Stimulated activated CD4-positive, alpha-beta T cell treated with anti-CD3 and anti-CD28 coated beads, Interleukin-15, amount 100 ng/mL, for 24 hours (primary cell): ENCODE results near the gene RNFT2.

ENCODE experiments used
- DNase-seq: peaks from one replicate; pipeline ENCODE4 v3.0.0-alpha.2; 2020

Gene RNFT2

GRCh38 chr12:116737774-116738657 is at the start of gene RNFT2, which contains the start of gene SPRING1:
Gene RNFT2, plus strand, starts transcription at chr12:116738315. Its CDS starts 2,183 bp downstream, at chr12:116740498.
Gene SPRING1, minus strand, starts transcription at chr12:116738069. Its CDS starts 169 bp downstream, at chr12:116737900.
- DNase-seq, result peak; percentile 99

- no peak for DNase-seq
These were observed 48.6 kb upstream of the RNFT2 start for GRCh38 chr12:116689521-116689920.

DNA sequence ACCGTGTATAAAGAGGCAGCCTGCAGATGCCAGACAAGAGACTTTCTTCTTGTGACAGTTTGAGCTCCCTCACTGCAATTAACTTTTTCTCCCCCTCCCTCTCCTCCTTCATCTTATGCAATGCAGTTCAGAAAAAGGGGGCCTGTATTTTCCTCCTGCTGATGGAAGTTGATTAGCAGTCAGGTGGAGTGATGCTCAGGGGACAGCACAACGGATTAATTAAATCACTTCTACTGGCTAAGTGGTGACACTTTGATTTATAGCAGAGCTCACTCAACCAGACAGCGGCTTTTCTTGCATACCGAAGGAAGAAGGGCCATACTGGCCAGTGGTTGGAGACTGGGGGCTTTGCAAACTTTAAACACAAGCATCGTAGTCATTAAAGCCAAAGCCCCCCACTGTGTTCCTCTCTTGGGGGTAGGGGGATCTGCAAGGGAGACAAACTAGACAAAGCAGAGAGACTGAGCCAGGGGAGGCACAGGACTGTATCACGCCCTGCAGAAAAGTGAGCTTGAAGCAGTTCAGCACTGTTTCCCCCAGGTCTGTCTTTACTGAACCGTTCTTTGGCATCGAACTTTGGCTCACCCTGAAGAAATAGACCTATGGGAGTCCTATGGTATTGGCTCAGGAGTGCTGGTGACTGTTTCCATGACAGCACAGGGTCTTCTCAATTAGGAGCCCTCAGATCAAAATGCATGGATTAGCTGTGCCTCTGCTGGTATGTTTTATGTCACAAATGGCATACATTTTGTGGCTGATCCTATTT is 48.0 kb upstream of the RNFT2 start:
- DNase-seq, result no peak

DNA sequence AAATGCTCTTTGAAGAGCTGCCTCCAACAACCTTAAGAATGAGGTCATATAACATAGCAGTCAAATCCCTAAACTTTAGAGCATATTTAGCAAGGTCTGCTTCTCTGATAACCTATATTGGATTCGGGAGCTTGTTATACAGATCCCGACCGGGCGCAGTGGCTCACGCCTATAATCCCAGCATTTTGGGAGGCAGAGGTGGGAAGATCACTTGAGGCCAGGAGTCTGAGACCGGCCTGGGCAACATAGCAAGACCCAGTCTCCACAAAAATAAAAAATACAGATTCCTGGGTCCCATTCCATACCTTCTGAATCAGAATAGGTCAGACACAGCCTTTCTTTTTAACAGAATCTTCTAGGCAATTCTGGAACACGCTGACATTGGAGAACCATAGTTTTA is 46.9 kb upstream of the RNFT2 start:
- no peak for DNase-seq

DNA sequence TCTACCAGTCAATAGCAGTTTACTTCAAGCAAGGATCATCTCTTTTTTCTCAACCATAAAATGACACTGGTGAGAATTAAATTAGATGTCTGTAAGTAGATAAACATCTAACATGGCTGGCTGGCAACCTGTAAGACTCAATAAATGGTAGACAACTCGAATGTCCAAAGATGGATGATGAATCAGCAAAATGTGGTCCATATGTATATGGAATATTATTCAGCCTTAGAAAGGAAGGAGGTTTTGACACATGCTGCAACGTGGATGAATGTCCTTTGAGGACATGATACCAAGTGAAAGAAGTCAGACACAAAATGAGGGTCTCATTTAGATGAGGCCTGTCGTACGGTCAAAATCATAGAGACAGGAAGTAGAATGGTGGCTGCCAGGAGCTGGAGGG is 46.5 kb upstream of the RNFT2 start:
- DNase-seq, result no peak

DNA sequence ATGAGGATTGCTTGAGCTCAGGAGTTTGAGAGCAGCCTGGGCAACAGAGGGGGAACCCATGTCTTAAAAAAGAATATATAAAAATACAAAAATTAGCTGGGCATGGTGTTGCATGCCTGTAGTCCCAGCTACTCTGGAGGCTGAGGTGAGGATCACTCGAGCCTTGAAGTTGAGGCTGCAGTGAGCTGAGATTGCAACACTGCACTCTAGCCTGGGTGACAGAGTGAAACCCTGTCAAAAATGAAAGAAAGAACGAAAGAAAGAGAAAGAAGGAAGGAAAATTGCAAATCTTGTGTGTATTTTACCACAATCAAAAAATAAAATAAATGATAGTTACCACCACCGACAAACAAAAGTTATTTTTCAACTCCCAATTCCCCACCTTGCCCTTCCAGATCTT is 45.5 kb upstream of the RNFT2 start:
- no peak for DNase-seq

DNA sequence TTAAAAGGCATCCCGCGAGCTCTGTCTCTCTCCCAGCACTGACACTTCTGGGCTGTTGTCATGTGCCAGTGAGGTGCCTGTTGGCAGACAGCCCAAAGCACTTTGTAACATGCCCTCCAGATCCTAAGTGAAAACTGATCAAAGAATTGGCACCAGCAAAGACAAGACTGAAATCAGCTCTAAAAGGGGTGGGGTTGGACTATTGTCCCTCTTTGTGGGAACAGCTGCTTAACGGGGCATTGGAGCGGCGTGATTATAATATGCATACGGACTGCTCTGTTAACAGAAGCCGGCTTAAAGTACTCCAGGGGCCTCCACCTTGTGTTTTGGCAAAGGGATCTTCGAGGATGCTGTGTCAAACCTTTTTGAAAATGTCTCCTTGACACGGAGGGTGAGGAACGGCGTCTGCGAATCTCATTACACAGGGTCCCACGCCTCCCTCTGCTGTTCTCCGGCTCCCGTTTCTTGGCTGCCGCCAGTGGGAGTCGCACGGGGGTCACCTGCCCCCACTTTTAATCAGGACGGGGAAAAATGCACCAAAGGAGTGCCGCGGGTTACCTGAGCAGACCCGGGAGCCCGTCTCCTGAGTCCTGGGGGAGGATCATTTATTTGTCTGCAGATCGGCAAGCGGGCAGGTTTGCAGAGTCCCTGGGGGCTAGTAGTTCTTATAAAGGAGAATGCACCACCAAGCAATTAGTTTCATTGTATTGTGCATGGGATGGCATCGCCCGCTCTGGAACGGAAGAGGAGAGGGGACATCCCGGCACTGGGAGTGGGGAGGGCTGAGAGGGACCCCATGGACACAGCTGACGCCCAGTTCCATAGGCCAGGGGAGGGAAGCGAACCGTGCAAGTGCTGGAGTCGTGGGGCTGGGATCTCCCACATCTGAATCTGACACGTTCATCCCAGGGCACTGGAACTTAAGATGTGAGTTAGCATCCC is 44.6 kb upstream of the RNFT2 start:
- DNase-seq, result no peak

GRCh38 chr12:116694653-116695463 is 43.3 kb upstream of the RNFT2 start:
- DNase-seq, result no peak

- no peak for DNase-seq
These were observed 42.7 kb upstream of the RNFT2 start for GRCh38 chr12:116695464-116695725.

DNA sequence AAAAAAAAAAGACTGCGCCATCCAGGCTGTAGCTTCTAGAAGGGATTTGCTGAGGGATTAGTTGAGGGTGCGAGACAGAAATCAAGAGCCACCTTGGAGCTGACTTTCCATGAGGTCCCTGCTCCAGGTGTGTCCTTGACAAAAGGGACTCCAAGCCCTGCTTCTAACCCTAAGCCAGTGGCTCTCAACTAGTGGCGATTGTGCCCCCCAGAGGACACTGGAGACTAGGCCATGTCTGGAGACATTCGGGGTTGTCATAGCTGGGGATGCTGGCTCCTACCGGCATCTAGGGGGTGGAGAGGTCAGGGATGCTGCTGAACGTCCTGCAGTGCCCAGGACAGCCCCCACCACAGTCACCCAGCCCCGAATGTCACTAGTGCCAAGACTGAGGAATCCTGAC is 40.8 kb upstream of the RNFT2 start:
- no peak for DNase-seq

- no peak for DNase-seq
These were observed 40.4 kb upstream of the RNFT2 start for GRCh38 chr12:116697716-116698115.

DNA sequence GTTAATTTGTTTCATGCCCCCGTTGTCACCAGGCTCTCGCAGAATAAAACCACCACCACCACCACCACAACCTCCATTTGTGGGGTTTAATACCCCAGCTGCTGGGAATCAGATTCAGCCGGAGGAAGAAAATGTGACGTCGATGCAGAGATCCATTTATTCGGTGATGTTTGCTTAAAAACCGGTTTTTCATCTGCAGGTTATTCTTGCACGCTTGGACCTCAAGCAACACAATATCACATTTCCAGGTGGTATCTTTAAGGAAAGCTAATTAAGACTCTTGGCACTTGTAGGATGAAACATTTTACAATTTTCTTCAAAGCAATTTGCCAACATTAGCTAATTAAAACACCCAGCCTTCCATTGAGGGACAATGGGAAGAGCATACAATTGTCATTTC is 40.0 kb upstream of the RNFT2 start:
- no peak for DNase-seq

- no peak for DNase-seq
These were observed 39.5 kb upstream of the RNFT2 start for GRCh38 chr12:116698554-116699075.

GRCh38 chr12:116700066-116700465 is 38.0 kb upstream of the RNFT2 start:
- DNase-seq, result no peak

- DNase-seq, result no peak
These were observed 36.7 kb upstream of the RNFT2 start for GRCh38 chr12:116701432-116701831.

GRCh38 chr12:116703214-116703795 is 34.8 kb upstream of the RNFT2 start:
- DNase-seq, result peak; percentile 74

- DNase-seq, result no peak
These were observed 30.4 kb upstream of the RNFT2 start for GRCh38 chr12:116707751-116708150.

DNA sequence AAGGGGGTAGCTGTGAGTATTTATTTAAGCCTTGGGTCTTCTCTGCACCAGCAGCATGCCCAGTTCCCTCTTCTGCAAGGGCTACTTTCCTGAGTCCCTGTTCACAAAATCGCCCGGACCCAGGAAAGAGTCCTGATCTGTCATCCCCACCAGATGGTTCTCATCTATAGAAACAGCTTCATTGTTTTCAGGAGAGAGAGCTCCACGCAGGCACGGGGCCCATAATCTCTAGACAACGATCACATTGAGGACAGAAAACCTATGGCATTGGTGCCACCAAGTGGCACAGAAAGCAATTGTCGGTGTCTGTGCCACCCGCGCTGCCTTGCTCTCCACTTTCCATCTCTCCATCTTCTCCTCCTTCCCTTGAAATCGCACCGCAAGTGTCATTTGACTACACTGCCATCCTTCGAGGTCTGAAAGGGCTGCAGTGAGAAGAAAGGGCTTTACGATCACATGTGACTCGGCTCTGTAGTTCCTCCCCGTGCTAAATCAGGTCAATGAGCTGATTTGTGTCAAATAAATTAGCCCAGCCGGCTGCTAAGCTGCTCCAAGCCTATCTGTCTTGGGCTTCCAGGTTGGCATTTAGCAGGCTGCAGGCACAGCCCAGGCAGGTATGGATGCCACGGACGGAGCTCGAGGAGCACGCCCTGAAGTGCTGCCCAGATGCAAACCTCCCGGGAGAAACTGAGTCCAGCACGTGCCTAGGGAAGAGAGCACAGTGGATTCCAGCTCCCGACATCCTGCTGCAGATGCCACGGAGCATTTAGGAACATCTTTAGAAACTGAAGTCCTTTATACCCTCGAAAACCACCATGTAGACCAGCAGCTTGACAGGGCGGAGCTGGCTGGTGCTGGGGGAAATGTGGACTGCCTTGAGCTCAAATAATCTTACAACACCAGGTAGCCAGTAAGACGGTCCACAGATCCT is 29.0 kb upstream of the RNFT2 start:
- peak; percentile 57 for DNase-seq

DNA sequence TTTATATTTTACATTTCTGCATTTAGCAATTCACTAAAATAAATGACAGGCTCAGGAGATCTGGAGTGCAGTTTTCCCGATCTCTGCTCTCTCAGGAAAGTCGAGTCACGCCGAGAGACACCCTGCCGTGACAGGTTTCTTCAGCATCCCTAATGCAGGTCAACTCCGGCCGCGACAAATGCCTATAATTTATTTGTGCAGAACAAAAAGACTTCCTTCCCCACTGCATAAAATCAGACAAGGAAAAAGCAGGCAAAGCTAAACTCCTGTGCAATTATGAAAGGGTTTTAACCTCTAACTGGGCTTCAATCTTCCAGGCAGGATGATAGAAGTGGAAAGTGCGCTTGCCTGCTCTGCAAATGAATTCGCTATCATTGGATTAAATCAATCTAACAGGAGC is 28.3 kb upstream of the RNFT2 start:
- DNase-seq, result no peak

DNA sequence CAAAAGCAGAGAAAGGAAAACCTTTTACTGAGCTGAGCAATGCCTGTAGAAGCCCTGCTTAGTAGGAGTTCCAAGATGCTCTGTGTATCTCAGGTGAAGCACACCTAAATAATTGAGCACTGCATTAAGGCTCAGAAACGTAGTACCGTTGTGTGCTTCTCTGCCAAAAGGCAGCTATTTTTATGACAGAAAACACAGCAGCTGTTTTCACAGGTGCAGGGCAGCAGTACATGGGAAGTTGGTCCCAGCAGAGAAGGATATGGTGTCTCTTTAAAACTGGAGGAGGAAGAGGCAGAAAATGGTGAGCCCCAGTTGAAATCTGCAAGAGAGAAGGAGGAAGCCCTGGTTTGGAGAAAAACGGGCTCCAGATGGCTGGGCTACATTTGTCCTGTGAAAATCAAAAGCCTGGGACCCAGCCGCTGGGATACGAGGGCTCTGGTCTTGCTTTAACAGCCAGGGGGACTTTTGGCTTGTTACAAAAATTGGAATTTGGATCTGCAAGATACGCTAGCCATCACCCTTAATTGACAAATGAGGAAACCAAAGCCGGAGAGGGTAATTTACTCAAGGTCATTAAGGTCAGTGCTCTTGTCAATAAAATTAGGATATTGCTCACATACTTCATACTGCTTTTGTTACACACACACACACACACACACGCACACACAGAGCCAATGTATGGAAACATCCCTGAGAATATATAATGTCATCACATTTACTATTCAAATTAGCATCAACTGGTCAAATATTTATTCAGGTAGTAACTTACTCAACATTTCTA is 27.6 kb upstream of the RNFT2 start:
- DNase-seq, result no peak
